HCT116 (cell line): ENCODE data around the gene ATXN2. TPM values are rescaled to one million over a fixed set of nuclear protein-coding genes. Genes with fewer than 3 reads are reported as not detected.

Experiments used
- ATAC-seq: fragments of 200-7000 bp; cut with Tn5 transposase; 2 replicates; pipeline ENCODE4 v1.9.1; 2020; ENCODE audit warnings: mild to moderate bottlenecking, moderate library complexity
- BruUV-seq: library from RNA; stranded (reverse); fragments of 400-500 nt; replicated peaks from 2 replicates; lab custom pipeline; 2021; lab: Mats Ljungman, UMichigan
- CTCF ChIA-PET: fragments of 300-600 bp; sonication (Branson Sonifier 250); formaldehyde crosslinking; loops from one replicate; lab custom pipeline; 2021; ENCODE audit warnings: antibody characterized with exemption; lab: Charles Lee
- POLR2A ChIA-PET: fragments of 300-600, 350-600 bp; sonication (Branson Sonifier 250); formaldehyde crosslinking; loops from one replicate; lab custom pipeline; 2021; ENCODE audit warnings: antibody characterized with exemption; lab: Charles Lee
- RAD21 ChIA-PET, 2 experiments: fragments of 300-600 bp; sonication (Branson Sonifier 250); formaldehyde crosslinking; loops; one replicate each; lab custom pipeline; 2023; ENCODE audit warnings: low total read pairs in 2 of 2; ENCODE audit not compliant: uncharacterized antibody in 2 of 2, unreplicated experiment in 2 of 2, low non-redundant PET in 1 of 2; lab: Charles Lee
- DNase-seq: peaks from one replicate; pipeline ENCODE4 v3.0.0-alpha.2; 2010; ENCODE audit warnings: low read depth, low spot score
- H2AFZ ChIP-seq: fragments of 200-600 bp; shearing (Covaris generic), sonication (generic); 2 replicates; pipeline ENCODE4 v1.6.1; 2017; ENCODE audit warnings: low read depth, mixed run types, mixed read lengths, antibody characterized with exemption, low read length; ENCODE audit not compliant: poor library complexity, severe bottlenecking
- H3K27ac ChIP-seq: 2 replicates; pipeline ENCODE4 v1.5.1; 2012; ENCODE audit warnings: low read depth, low read length
- H3K27me3 ChIP-seq: fragments of 200-600 bp; sonication (generic); 2 replicates; pipeline ENCODE4 v1.6.1; 2016; ENCODE audit warnings: mixed run types, low read length, mixed read lengths; ENCODE audit not compliant: insufficient read depth
- H3K36me3 ChIP-seq, 2 experiments: fragments of 200-500 bp in 1 of 2; fragments of 200-600 bp in 1 of 2; sonication (Bioruptor generic) in 1 of 2; sonication (generic) in 1 of 2; 2 replicates each; pipeline versions ENCODE4 v1.5.1 to v1.6.1; 2014 to 2016; ENCODE audit warnings: low read length in 2 of 2, inconsistent platforms in 1 of 2, mixed read lengths in 1 of 2, mixed run types in 1 of 2; ENCODE audit not compliant: insufficient read depth in 2 of 2, control insufficient read depth in 1 of 2
- H3K4me1 ChIP-seq, 2 experiments: fragments of 200-600 bp in 1 of 2; sonication (generic) in 1 of 2; 2 replicates each; pipeline versions ENCODE4 v1.5.1 to v1.6.1; 2012 to 2017; ENCODE audit warnings: low read length in 2 of 2, inconsistent platforms in 1 of 2, mild to moderate bottlenecking in 1 of 2, mixed read lengths in 1 of 2, mixed run types in 1 of 2, moderate library complexity in 1 of 2; ENCODE audit not compliant: insufficient read depth in 2 of 2, control insufficient read depth in 1 of 2
- H3K4me2 ChIP-seq: fragments of 200-600 bp; sonication (generic); 2 replicates; pipeline ENCODE4 v1.6.1; 2017; ENCODE audit warnings: mixed run types, low read length, mixed read lengths
- H3K4me3 ChIP-seq, 2 experiments: fragments of 200-600 bp in 1 of 2; sonication (generic) in 1 of 2; replicated peaks in 1 of 2; 2 replicates each; pipeline ENCODE4 v1.5.1; 2011 to 2016; ENCODE audit warnings: low read length in 2 of 2, control low read depth in 1 of 2, low read depth in 1 of 2, mild to moderate bottlenecking in 1 of 2, mixed read lengths in 1 of 2, mixed run types in 1 of 2
- H3K79me2 ChIP-seq: fragments of 200-600 bp; sonication (generic); 2 replicates; pipeline ENCODE4 v1.6.1; 2017; ENCODE audit warnings: mild to moderate bottlenecking, mixed run types, low read length, moderate library complexity, mixed read lengths; ENCODE audit not compliant: insufficient read depth
- H3K9ac ChIP-seq: fragments of 200-600 bp; sonication (generic); 2 replicates; pipeline ENCODE4 v1.6.1; 2016; ENCODE audit warnings: low read length, mixed read lengths
- H3K9me2 ChIP-seq: fragments of 200-600 bp; sonication (generic), shearing (Covaris generic); 2 replicates; pipeline ENCODE4 v1.6.1; 2017; ENCODE audit warnings: mixed run types, mild to moderate bottlenecking, moderate library complexity; ENCODE audit not compliant: insufficient read depth
- H3K9me3 ChIP-seq, 2 experiments: fragments of 200-500 bp in 1 of 2; fragments of 200-600 bp in 1 of 2; sonication (Bioruptor generic) in 1 of 2; sonication (generic) in 1 of 2; 2 replicates each; pipeline ENCODE4 v1.6.1; 2014 to 2017; ENCODE audit warnings: low read length in 2 of 2, mixed read lengths in 2 of 2, inconsistent platforms in 1 of 2, low read depth in 1 of 2, mild to moderate bottlenecking in 1 of 2, mixed run types in 1 of 2, moderate library complexity in 1 of 2; ENCODE audit not compliant: control insufficient read depth in 1 of 2, insufficient read depth in 1 of 2
- H4K20me1 ChIP-seq: fragments of 200-600 bp; sonication (generic), shearing (Covaris generic); 2 replicates; pipeline ENCODE4 v1.6.1; 2017; ENCODE audit warnings: mixed run types, mild to moderate bottlenecking, moderate library complexity; ENCODE audit not compliant: insufficient read depth
- ELF1 ChIP-seq: IDR thresholded peaks from 2 replicates; pipeline ENCODE4 v1.6.1; 2012; ENCODE audit warnings: low read depth, borderline replicate concordance
- EZH2phosphoT487 ChIP-seq: fragments of 200-600 bp; IDR thresholded peaks from 2 replicates; pipeline ENCODE4 v1.6.1; 2018; ENCODE audit warnings: antibody characterized with exemption, borderline replicate concordance
- JUND ChIP-seq: IDR thresholded peaks from 2 replicates; pipeline ENCODE4 v1.6.1; 2012
- POLR2A ChIP-seq: IDR thresholded peaks from 2 replicates; pipeline ENCODE4 v1.7.0; 2011; ENCODE audit warnings: borderline replicate concordance; ENCODE audit not compliant: insufficient read depth, insufficient read length; ENCODE audit errors: extremely low read depth
- RAD21 ChIP-seq: IDR thresholded peaks from 2 replicates; pipeline ENCODE4 v1.6.1; 2012; ENCODE audit warnings: low read depth, mild to moderate bottlenecking
- SIN3A ChIP-seq: IDR thresholded peaks from 2 replicates; pipeline ENCODE4 v1.6.1; 2012; ENCODE audit warnings: low read depth
- SP1 ChIP-seq: IDR thresholded peaks from 2 replicates; pipeline ENCODE4 v1.6.1; 2012; ENCODE audit warnings: low read depth
- SRF ChIP-seq: IDR thresholded peaks from 2 replicates; pipeline ENCODE4 v1.6.1; 2012; ENCODE audit warnings: low read depth
- YY1 ChIP-seq: IDR thresholded peaks from 2 replicates; pipeline ENCODE4 v1.6.1; 2011; ENCODE audit warnings: low read length, low read depth, moderate library complexity, mild to moderate bottlenecking; ENCODE audit not compliant: insufficient replicate concordance; ENCODE audit errors: extremely low read depth
- ZBTB33 ChIP-seq: IDR thresholded peaks from 2 replicates; pipeline ENCODE4 v1.6.1; 2011; ENCODE audit warnings: mild to moderate bottlenecking, low read length, moderate library complexity; ENCODE audit not compliant: insufficient replicate concordance; ENCODE audit errors: extremely low read depth
- ZNF274 ChIP-seq: fragments of 200-500 bp; sonication (Bioruptor generic); IDR thresholded peaks from 2 replicates; pipeline ENCODE4 v1.6.1; 2014; ENCODE audit warnings: mild to moderate bottlenecking, low read depth, low read length, inconsistent platforms
- intact Hi-C: fragments of 100-400 bp; cut with micrococcal nuclease; formaldehyde crosslinking; loops from 2 replicates; pipeline ENCODE4 v1.10.0; 2022
- total RNA-seq: library from RNA; stranded (reverse); gene quantifications from one replicate; pipeline ENCODE4 v1.2.1, GENCODE V29; 2021; ENCODE audit not compliant: unreplicated experiment
- TF ChIP-seq, protein P1 (sequence below), 3 experiments: fragments of 200-600 bp in 1 of 3; sonication (generic) in 1 of 3; IDR thresholded peaks in 2 of 3; conservative IDR thresholded peaks in 1 of 3; 2 replicates each; pipeline ENCODE4 v1.5.1; 2012 to 2017; ENCODE audit warnings: low read depth in 2 of 3, low read length in 2 of 3, antibody characterized with exemption in 1 of 3, borderline replicate concordance in 1 of 3, control low read depth in 1 of 3, mild to moderate bottlenecking in 1 of 3, mixed read lengths in 1 of 3, mixed run types in 1 of 3, moderate library complexity in 1 of 3; ENCODE audit not compliant: insufficient read depth in 1 of 3

The ATXN2 gene
- total RNA-seq, 1 experiment from 2014 or later = 72.7 TPM

DNA sequence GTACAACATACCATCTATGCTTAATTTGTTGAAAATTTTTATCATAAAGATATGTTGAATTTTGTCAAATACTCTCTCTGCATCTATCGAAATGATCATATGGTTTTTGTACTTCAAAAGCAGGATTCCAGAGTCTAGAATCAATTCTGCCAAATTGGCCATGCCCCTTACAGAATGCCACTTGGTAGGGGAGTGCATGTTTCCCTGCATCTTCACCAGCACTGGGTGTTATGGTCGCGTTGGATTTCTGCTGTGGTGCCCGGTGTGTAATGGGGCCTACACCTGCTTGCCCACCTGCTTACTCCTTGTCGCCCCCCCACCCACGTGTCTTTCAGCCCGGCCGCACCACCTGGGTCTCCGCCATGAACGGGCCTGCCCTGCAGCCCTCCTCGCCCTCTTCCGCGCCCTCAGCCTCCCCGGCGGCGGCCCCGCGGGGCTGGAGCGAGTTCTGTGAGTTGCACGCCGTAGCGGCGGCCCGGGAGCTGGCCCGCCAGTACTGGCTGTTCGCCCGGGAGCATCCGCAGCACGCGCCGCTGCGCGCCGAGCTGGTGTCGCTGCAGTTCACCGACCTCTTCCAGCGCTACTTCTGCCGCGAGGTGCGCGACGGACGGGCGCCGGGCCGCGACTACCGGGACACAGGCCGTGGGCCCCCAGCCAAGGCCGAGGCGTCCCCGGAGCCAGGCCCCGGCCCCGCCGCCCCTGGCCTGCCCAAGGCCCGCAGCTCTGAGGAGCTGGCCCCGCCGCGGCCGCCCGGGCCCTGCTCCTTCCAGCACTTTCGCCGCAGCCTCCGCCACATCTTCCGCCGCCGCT lies 181.1 kb downstream of the ATXN2 start:
- H3K36me3 ChIP-seq = peaks cover 0 to 4% of the 10 kb centered on the region in 2 experiments; a peak in 1 of 4 replicates
- ATAC-seq = no peak
- CTCF ChIA-PET = no interaction called here

GRCh38 chr12:111417290-111417689 lies 181.8 kb downstream of the ATXN2 start:
- peaks cover 9% of the 10 kb centered on the region; the same call in 1 of the 2 replicates for H3K79me2 ChIP-seq
- peaks cover 13 to 33% of the 10 kb centered on the region in 2 experiments for H3K4me1 ChIP-seq
- H2AFZ ChIP-seq = no peak overlapping the region
- no peaks in the 10 kb centered on the region for H3K9me2 ChIP-seq
- DNase-seq = no peak
- no peak overlapping the region for H3K9ac ChIP-seq
- ChIA-PET CTCF (no interaction called here), RAD21 (no interaction called here), POLR2A (no interaction called here)
- no peaks in the 10 kb centered on the region for H4K20me1 ChIP-seq
- no peak overlapping the region for H3K4me3 ChIP-seq
- H3K36me3 ChIP-seq = peaks cover 0 to 4% of the 10 kb centered on the region in 2 experiments; a peak in 1 of 4 replicates
- no peaks in the 10 kb centered on the region for H3K27me3 ChIP-seq
- no peak for ATAC-seq
- no peak overlapping the region for H3K4me2 ChIP-seq
- intact Hi-C loops = no loop called here
- H3K9me3 ChIP-seq = no peaks in the 10 kb centered on the region
- BruUV-seq = no TSS peak
- H3K27ac ChIP-seq = no peak overlapping the region
- TF ChIP-seq, protein P1, sequence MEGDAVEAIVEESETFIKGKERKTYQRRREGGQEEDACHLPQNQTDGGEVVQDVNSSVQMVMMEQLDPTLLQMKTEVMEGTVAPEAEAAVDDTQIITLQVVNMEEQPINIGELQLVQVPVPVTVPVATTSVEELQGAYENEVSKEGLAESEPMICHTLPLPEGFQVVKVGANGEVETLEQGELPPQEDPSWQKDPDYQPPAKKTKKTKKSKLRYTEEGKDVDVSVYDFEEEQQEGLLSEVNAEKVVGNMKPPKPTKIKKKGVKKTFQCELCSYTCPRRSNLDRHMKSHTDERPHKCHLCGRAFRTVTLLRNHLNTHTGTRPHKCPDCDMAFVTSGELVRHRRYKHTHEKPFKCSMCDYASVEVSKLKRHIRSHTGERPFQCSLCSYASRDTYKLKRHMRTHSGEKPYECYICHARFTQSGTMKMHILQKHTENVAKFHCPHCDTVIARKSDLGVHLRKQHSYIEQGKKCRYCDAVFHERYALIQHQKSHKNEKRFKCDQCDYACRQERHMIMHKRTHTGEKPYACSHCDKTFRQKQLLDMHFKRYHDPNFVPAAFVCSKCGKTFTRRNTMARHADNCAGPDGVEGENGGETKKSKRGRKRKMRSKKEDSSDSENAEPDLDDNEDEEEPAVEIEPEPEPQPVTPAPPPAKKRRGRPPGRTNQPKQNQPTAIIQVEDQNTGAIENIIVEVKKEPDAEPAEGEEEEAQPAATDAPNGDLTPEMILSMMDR (IDR thresholded peaks at IDR 0.05 in 2 of 3, conservative IDR thresholded peaks at IDR 0.05 in 1 of 3; ENCODE audit: borderline replicate concordance in 1 of 3, insufficient read depth in 1 of 3, low read depth in 2 of 3, low read length in 2 of 3) = no peak
- TF ChIP-seq ZBTB33 (no peak), POLR2A (no peak), EZH2phosphoT487 (no peak), SP1 (no peak), ZNF274 (no peak), YY1 (no peak)

More for the DNA sequence above, 181.1 kb downstream of the ATXN2 start:
- Histone ChIP-seq H2AFZ (no peak overlapping the region), H3K79me2 (peaks cover 11% of the 10 kb centered on the region; the same call in 1 of the 2 replicates), H3K27me3 (no peaks in the 10 kb centered on the region), H3K27ac (no peak overlapping the region), H3K4me1 (peaks cover 15 to 31% of the 10 kb centered on the region in 2 experiments), H3K4me2 (no peak overlapping the region), H4K20me1 (no peaks in the 10 kb centered on the region), H3K4me3 (no peak overlapping the region), H3K9me2 (no peaks in the 10 kb centered on the region), H3K9ac (no peak overlapping the region), H3K9me3 (no peaks in the 10 kb centered on the region)
- RAD21 ChIA-PET = no interaction called here
- intact Hi-C loops = no loop called here
- POLR2A ChIA-PET = no interaction called here
- BruUV-seq = no TSS peak
- TF ChIP-seq SIN3A = no peak
- no peak for TF ChIP-seq RAD21
- no peak for TF ChIP-seq ELF1
- no peak for TF ChIP-seq SRF
- TF ChIP-seq, protein P1 (IDR thresholded peaks at IDR 0.05 in 2 of 3, conservative IDR thresholded peaks at IDR 0.05 in 1 of 3; ENCODE audit: borderline replicate concordance in 1 of 3, insufficient read depth in 1 of 3, low read depth in 2 of 3, low read length in 2 of 3) = no peak
- no peak for TF ChIP-seq JUND
- DNase-seq = no peak
